ENCODE measurements around the gene LIN7A.

The LIN7A gene

GRCh38 chr12:80864046-80864735 lies 73.5 kb downstream of the LIN7A start:
- no peak for DNase-seq (ENCODE audit: low read depth, low spot score)
- no peak overlapping the region for H3K4me3 ChIP-seq (ENCODE audit: low read length)

- H3K4me3 ChIP-seq (ENCODE audit: low read length), result no peak overlapping the region
- no peak for DNase-seq (ENCODE audit: low read depth, low spot score)
Measured at GRCh38 chr12:80862531-80862930, 75.2 kb downstream of the LIN7A start.

DNA sequence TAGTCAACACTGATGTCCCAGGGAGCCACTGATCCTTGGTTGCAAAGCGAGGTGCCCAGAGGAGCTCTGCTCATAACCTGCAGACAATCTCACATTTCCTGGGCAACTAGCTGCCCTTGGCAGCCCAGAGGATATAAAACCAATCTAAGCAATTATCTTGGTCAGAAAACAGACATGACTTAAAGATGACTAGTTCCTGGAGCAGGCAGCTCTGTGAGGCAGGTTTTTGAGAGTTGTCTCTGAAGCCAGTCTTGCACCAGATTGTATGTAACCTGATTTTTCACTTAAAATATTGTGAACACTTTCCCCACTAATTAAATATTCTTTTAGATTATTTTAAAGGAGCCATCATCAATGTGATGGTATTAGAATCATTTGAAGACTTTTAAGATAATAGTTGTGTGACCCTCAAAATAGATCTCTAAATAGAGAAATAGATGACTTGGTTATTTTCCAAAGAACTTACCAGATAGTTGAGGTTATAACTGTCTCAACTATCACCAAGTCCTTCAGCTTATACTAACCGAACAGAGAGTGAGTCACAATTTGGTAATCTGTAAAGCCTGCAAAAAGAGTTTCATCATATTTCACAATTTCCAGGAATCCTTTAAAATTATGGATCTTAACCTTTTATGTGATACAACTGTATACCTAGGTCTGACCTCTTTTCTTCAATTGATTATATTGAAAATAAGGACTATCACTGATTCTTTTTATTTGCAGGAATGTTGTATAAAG lies 75.9 kb downstream of the LIN7A start:
- DNase-seq (ENCODE audit: low read depth, low spot score), result no peak
- no peak overlapping the region for H3K4me3 ChIP-seq (ENCODE audit: low read length)

DNA sequence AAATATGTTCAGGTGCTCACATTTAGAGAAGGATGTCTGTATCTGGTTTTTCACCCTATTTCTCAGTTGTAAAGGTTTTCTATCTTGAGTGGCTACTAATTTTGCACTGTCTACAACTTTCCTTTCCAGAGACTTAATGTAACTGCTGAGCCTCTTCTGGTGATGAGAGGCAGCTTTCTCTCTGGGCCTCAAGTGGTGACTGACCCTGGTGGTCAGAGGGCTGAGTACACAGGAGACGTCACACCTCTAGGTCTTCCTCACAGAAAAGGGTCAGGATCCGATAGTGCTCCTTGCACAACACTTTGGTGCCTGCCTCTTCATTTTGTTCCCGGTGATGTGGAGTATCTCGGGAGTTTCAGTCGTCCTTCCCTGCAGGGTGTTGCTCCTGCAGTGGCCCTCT lies 76.8 kb downstream of the LIN7A start:
- no peak for DNase-seq (ENCODE audit: low read depth, low spot score)
- H3K4me3 ChIP-seq (ENCODE audit: low read length), result no peak overlapping the region

DNA sequence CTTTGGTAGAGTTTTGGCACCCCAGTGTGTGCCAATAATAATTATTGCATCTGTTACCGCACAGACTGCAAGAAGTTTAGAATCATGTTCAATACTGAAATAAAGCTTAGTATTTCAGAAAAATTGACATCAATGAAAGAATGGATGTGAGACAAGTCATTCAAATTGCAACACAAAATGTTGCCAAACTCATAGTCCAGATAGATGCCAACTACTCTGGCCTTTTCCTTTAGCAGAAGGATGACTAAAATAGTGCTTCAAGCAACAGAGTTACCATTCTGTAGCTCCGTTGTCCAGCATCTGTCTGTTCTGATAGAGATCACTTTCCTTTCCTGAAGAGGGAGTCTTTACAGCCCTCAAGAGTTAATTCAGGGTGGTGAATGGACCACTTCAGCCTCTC lies 77.5 kb downstream of the LIN7A start:
- no peak overlapping the region for H3K4me3 ChIP-seq (ENCODE audit: low read length)
- DNase-seq (ENCODE audit: low read depth, low spot score), result no peak

DNA sequence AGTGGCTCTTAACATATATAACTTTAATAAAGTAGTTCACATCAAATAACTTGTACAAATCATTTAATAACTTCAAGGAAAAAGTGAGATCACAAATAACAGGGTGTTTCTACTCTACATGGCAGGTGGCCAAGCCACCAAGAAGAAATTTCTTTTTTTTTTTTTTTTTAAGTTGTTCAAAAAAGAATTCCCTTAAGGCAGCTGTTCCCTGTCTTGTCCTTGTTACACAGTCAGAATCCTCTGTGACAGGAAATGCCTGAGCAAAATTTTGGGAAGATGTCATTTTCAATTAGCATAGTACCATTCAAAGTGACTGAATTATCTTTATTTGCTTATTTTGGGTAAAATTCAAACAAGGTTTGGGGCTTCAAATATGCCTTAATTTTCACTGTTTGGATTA lies 79.4 kb downstream of the LIN7A start:
- no peak overlapping the region for H3K4me3 ChIP-seq (ENCODE audit: low read length)
- no peak for DNase-seq (ENCODE audit: low read depth, low spot score)

DNA sequence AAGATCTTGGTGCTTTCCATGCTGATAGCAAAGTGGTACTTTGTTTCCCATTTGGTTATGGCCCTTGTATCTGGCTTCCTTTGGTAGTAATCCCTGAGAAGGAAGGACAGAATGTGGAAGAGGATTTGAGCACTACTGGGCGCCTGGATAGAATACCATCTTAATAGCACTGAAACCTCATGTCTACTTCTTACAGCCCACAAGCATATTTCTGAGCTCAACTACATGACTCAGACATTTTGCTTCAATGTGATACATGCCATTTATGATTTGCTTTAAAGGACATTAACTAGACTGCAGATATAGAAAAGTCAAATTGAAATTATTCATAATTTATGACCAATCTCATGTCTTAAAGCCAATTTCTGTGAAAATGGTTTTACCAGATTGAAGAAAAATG lies 80.4 kb downstream of the LIN7A start:
- no peak overlapping the region for H3K4me3 ChIP-seq (ENCODE audit: low read length)
- no peak for DNase-seq (ENCODE audit: low read depth, low spot score)

GRCh38 chr12:80849337-80849736 lies 88.4 kb downstream of the LIN7A start:
- no peak overlapping the region for H3K4me3 ChIP-seq (ENCODE audit: low read length)
- no peak for DNase-seq (ENCODE audit: low read depth, low spot score)

- no peak overlapping the region for H3K4me3 ChIP-seq (ENCODE audit: low read length)
- DNase-seq (ENCODE audit: low read depth, low spot score), result no peak
Measured at GRCh38 chr12:80848858-80849257, 88.9 kb downstream of the LIN7A start.

DNA sequence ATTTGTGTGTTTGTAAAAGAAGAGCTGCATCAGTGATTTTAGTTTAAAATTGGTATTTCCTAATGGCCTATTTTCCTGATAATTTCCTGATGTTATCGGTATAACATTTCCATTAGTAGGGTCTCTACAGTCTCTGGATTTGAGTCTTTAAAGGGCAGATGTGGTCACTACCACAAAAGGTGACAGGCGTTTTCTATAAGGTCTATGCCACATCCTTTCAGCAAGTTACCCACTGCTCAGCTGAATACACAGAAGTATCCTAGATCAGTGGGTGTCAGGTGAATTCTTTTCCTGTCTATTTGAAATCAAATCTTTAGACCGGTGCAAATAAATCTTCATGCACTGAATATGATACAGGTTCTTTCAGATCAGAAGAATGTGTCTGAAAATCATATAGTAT lies 90.2 kb downstream of the LIN7A start:
- DNase-seq (ENCODE audit: low read depth, low spot score), result no peak
- no peak overlapping the region for H3K4me3 ChIP-seq (ENCODE audit: low read length)

- no peak overlapping the region for H3K4me3 ChIP-seq (ENCODE audit: low read length)
- DNase-seq (ENCODE audit: low read depth, low spot score), result no peak
Measured at GRCh38 chr12:80846952-80847351, 90.8 kb downstream of the LIN7A start.

DNA sequence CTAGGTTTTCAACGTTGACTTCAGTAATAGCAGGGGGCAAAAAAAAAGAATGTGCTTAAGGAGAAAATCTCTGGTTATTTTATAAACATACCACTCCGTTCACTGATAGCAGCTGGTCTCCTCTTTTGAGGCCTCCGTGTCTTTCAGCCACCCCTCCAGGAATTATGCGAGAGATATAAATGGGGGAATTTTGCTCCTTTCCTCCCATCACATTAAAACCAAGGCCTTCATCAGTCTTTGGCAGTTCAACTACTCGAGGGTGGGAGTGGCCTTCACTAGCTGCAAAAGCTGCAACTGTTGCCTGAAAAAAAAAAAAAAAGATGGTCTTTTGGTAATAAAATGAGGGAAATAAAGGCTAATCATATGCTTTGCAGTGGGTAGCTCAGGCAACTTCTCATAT lies 92.1 kb downstream of the LIN7A start:
- DNase-seq (ENCODE audit: low read depth, low spot score), result no peak
- no peak overlapping the region for H3K4me3 ChIP-seq (ENCODE audit: low read length)

GRCh38 chr12:80843969-80844368 lies 93.8 kb downstream of the LIN7A start:
- H3K4me3 ChIP-seq (ENCODE audit: low read length), result no peak overlapping the region
- no peak for DNase-seq (ENCODE audit: low read depth, low spot score)

- no peak overlapping the region for H3K4me3 ChIP-seq (ENCODE audit: low read length)
- DNase-seq (ENCODE audit: low read depth, low spot score), result no peak
Measured at GRCh38 chr12:80838708-80839107, 99.0 kb downstream of the LIN7A start.

GRCh38 chr12:80838024-80838658 lies 99.6 kb downstream of the LIN7A start:
- no peak for DNase-seq (ENCODE audit: low read depth, low spot score)
- no peak overlapping the region for H3K4me3 ChIP-seq (ENCODE audit: low read length)

GRCh38 chr12:80837342-80837978 lies 100.3 kb downstream of the LIN7A start:
- no peak overlapping the region for H3K4me3 ChIP-seq (ENCODE audit: low read length)
- peak; percentile 11 for DNase-seq (ENCODE audit: low read depth, low spot score)

- H3K4me3 ChIP-seq (ENCODE audit: low read length), result no peak overlapping the region
- no peak for DNase-seq (ENCODE audit: low read depth, low spot score)
Measured at GRCh38 chr12:80834724-80835123, 103.0 kb downstream of the LIN7A start.

DNA sequence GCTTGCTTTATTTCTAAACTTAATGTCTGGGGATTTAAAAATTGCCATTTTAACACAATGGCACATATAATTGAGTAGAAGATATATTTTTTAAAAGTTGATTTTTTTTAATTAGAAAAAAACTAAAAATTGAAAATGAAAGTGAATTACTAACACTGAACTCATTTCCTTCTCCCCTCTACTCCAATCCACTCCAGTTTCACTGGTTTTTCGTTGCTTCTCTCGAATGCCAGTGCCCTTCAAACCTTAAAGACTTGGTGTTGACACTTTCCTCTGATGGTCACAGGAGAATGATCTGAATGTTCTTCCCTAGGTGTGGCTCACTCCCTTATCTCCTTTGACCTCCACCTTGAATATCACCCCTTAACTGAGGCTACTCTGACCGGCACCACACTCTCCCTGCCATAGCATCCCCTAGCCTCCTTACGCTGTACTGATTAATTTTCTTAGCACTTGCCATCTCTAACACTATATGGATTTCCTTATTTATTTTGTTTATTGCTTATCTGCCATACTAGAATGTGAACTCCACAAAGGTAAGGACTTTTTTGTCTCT lies 107.1 kb downstream of the LIN7A start:
- no peak for DNase-seq (ENCODE audit: low read depth, low spot score)
- H3K4me3 ChIP-seq (ENCODE audit: low read length), result no peak overlapping the region

GRCh38 chr12:80829767-80830166 lies 108.0 kb downstream of the LIN7A start:
- H3K4me3 ChIP-seq (ENCODE audit: low read length), result no peak overlapping the region
- DNase-seq (ENCODE audit: low read depth, low spot score), result no peak

DNA sequence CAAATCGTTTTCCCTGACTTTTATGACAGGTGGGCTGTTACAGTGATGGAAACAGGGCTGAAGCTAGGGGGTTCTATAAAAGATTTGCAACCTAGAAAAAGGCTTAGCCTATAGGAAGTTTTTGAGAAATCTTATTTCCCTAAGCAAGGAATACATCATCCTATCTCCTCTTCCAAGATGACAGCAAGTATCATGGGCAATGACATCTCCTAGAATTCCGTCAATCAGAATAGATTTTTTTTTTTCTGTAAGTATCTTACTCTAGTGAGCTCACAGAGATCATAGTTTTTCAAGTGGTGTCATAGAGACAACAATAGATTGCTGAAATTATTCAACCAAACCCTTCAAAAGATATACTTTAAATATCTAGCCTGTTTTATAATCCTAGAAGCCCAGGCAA lies 112.2 kb downstream of the LIN7A start:
- DNase-seq (ENCODE audit: low read depth, low spot score), result no peak
- no peak overlapping the region for H3K4me3 ChIP-seq (ENCODE audit: low read length)
